EL (cell line): ENCODE results near the gene TMEM184A.

Experiments used
- DNase-seq: peaks from one replicate; pipeline ENCODE4 v3.0.0-alpha.2; 2016

TMEM184A gene

GRCh38 chr7:1550005-1550845 is 5.8 kb downstream of the TMEM184A start:
- DNase-seq: no peak

- DNase-seq: no peak
These were observed 6.5 kb downstream of the TMEM184A start for GRCh38 chr7:1549357-1550004.

DNA sequence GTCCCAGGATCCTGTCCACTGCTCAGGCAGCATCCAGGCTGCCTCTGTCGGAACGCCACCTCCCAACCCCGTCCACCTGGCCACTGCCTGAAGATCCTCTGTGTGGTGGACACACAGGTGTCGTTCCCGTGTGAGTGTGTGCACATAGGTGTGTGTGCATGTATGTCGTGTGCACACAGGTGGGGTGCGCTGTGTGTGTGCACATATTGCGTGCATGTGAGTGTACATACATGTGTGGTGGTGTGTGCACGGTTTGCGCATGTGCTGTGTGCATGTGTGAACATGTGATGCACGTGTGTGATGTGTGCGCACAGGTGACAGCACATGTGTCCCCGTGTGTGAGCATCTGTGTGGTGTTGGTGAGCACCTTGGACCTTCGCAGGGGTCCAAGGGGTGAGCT is 7.1 kb downstream of the TMEM184A start:
- DNase-seq: no peak

GRCh38 chr7:1548438-1548831 is 7.6 kb downstream of the TMEM184A start:
- DNase-seq: no peak

GRCh38 chr7:1547777-1548437 is 8.1 kb downstream of the TMEM184A start:
- DNase-seq: no peak

DNA sequence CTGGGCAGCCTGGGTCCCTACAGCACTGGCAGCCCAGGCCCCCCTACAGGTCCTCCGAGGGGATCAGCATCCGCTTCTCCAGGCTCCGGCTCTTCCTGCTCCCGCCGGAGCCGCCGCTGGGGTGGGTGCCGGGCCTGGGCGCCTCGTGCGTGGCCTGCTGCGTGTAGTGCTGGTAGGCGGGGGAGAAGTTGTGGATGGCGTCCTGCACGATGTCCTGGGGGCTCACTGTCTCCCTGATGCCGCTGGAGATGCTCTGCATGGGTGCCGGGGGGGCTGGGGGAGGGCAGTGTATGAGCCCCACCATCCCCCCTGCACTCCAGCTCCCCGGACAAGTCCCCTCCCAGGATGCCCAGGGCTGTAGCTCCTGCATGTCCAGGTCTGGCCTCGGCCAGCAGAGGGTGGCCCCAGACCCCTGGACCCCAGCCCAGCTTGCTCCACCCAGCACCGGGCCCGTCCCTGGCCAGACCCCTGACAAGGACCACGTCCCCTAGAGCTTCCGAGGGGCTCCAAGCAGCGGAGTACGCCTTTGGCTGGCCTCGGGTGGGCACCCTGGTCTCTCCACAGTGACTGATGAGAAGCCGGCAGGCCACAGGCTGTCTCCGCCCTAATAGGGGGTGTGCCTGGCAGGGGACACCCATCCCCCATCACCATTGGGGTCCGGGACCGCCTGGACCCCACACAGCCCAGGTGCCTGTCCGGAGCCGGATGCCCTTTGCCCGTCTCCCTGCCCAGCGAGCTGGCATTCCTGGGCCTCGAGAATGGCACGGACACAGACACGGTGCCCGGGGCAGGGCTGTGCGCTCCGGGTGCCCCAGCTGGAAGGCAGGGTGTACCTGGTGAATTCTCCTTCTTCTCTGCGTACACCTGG is 8.9 kb downstream of the TMEM184A start:
- no peak for DNase-seq

DNA sequence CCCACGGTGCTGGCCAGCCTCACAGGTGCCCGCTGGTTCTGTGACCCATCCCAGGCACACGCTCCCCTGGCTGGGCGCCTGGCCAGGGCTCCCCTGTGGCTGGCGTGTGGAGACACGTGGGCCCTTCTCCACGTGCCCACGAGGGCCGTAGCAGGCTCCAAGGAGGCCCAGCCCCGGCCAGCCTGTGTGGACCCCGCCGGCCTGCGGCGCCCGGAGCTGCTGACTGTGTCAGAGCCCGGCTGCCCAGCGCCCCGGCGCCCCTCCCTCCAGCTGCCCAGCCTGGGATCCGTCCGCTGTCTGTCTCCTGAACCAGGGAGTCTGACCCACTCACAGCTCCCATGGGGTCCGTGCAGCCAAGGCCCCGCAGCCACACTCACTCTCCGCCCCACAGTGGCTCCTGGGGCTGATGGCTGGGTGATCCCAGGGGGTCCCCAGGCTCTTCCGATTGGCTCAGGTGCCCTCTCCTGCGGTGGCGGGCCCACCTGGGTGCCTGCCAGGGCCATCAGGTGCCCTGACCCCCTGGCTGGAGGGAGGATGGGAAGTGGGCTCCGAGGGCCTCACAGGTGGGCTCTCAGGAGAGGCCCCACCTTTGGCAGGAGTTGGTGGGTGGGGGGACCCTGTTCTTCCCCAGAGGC is 9.6 kb downstream of the TMEM184A start:
- no peak for DNase-seq

GRCh38 chr7:1545417-1546246 is 10.4 kb downstream of the TMEM184A start:
- DNase-seq: no peak

DNA sequence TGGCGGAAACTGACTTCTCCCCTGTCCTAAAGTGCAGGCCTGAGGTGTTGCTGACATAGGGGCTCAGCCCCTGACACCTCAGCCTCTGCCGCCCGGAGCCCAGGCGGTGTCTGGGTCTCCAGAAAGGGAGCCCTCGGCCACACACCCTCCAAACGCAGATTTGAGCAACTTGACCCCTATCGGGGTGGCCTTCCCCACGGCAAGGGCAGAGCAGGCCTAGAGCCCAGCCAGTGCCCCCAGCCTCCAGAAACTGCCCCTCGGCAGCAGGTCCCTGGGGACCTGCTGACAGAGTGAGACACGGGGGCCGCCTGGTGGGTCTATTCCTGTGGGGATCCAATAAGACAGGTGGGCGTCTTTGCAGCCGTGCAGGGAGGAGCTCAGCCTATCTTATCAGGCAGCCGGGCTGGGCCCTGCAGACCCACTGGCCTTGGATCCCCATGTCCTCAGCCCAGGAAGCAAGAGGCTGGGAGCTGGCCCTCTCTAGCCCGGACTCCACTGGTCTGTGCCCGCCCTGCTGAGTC is 11.0 kb downstream of the TMEM184A start:
- no peak for DNase-seq

- no peak for DNase-seq
These were observed 11.7 kb downstream of the TMEM184A start for GRCh38 chr7:1544178-1544895.

- DNase-seq: no peak
These were observed 12.2 kb downstream of the TMEM184A start for GRCh38 chr7:1543826-1544177.

- no peak for DNase-seq
These were observed 12.9 kb downstream of the TMEM184A start for GRCh38 chr7:1542841-1543747.

DNA sequence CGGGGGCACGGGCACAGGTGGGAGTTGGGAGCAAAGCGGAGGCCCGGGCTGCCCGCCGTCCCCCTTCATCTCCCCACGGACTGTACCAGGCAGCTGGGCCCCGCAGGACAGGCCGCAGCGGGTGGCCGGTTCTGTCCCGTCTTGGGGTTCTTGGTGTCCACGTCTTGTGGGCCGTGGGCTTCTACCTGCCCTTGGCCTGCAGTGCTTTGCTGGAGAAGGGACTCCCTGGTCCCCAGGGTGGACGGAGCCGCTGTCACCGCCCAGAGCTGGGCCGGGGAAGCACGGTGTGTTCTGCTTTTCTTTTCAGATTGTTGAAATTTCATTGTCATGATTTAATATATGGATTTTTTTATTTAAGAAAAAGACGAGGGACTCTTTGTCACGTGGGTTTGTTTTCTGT is 13.7 kb downstream of the TMEM184A start:
- DNase-seq: no peak

GRCh38 chr7:1541431-1542162 is 14.4 kb downstream of the TMEM184A start:
- DNase-seq: no peak

DNA sequence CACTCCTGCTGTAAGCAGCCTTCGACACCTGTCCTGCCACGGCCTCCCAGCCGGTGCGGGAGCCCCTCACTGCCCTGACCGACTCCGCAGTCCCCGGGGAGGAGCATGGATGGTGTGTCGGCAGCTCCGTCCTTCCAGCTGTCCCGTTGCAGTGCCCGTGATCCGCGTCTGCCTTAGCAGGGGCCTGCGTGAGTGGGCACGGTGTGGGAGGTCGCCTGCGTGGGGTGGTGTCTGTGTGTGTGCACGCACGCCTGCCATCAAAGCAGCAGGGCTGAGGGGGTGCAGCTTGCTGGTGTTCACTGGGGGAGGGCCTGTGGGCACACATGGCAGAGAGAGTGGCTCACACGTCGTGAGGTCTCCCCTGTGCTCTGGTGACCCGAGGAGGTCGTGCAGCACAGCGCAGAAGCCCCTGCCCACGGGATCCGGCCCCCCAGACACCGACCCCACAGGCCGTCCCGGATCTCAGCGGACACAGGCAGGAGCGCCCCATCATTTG is 15.2 kb downstream of the TMEM184A start:
- no peak for DNase-seq

DNA sequence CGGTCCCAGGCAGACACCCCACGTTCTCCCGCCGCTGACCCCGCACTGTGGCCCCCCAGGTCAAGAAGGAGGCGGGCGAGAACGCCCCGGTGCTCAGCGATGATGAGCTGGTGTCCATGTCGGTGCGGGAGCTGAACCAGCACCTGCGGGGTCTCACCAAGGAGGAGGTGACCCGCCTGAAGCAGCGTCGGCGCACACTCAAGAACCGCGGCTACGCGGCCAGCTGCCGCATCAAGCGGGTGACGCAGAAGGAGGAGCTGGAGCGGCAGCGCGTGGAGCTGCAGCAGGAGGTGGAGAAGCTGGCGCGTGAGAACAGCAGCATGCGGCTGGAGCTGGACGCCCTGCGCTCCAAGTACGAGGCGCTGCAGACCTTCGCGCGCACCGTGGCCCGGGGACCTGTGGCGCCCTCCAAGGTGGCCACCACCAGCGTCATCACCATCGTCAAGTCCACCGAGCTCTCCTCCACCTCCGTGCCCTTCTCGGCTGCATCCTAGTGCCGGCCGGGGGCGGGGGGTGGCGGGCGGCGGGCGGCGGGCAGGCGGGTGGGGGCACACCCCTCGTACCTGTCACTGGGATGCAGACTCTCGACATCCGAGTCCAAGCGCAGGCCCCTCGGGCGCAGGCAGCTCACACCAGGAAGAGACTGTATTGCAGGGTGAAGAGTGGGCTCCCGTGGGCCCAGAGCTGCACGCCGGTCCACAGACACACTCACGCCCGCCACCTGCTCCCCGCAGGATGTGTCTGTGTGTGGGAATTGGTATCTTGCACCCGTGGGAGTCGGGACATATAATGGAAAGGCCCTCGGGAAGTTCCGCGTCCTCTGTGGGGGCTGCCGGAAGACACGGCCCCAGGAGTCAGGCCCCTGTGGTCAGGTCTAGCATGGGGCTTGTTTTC is 15.9 kb downstream of the TMEM184A start:
- DNase-seq: no peak

GRCh38 chr7:1539181-1539881 is 16.7 kb downstream of the TMEM184A start:
- DNase-seq: no peak
